Measurements from ENCODE around the gene TMEM184B. TPM values are rescaled to one million over a fixed set of nuclear protein-coding genes. Genes with fewer than 3 reads are reported as not detected.

The TMEM184B gene
- polyA plus RNA-seq, 2 of the 4 experiments (the other 2 are of a cell fraction), result 22.2 to 36.8 TPM

GRCh38 chr22:38271101-38271500, 1.7 kb downstream of the TMEM184B start:
- ATAC-seq (no peak), DNase-seq (ENCODE audit: low read depth in 1 of 2, low spot score in 1 of 2) (no peak), FAIRE-seq (no peak)
- H3K4me2 ChIP-seq, result peak overlapping the region; percentile 93
- H3K9me3 ChIP-seq, result no peaks in the 10 kb centered on the region
- peaks cover 29% of the 10 kb centered on the region; the same call in 2 of the 3 replicates for H3K4me1 ChIP-seq
- POLR2A ChIA-PET, result no interaction called here
- 96% methylated on average over 7 of the region's 7 CpGs for WGBS (ENCODE audit: missing lambda C conversion rate)
- no peak overlapping the region for H3K27ac ChIP-seq
- CTCF ChIA-PET, result interaction anchor here (0.8 to 1.2 kb wide), 3 partner anchors 9 to 301 kb away, joined by 3 read pairs; no protein-coding TSS in a partner anchor
- TF ChIP-seq MAX (IDR thresholded peaks at IDR 0.05) (no peak), FOXS1 (CRISPR knock-in tag; IDR thresholded peaks at IDR 0.05) (no peak), JUN (IDR thresholded peaks at IDR 0.05) (no peak), CTCF (IDR thresholded peaks at IDR 0.05) (no peak), BHLHE40 (IDR thresholded peaks at IDR 0.05; ENCODE audit: low read depth, low read length) (no peak), MAFK (IDR thresholded peaks at IDR 0.05; ENCODE audit: partially characterized antibody) (no peak), HEYL (CRISPR knock-in tag; IDR thresholded peaks at IDR 0.05) (no peak), HOXB13 (CRISPR knock-in tag; IDR thresholded peaks at IDR 0.05; ENCODE audit: low read depth) (no peak), CEBPB (IDR thresholded peaks at IDR 0.05) (no peak), KDM5A (IDR thresholded peaks at IDR 0.05) (no peak), EHF (CRISPR knock-in tag; IDR thresholded peaks at IDR 0.05) (no peak), SMC3 (IDR thresholded peaks at IDR 0.05) (no peak), RAD21 (conservative IDR thresholded peaks at IDR 0.05 in 1 of 2, IDR thresholded peaks at IDR 0.05 in 1 of 2) (no peak)
- TF ChIP-seq, protein P1, sequence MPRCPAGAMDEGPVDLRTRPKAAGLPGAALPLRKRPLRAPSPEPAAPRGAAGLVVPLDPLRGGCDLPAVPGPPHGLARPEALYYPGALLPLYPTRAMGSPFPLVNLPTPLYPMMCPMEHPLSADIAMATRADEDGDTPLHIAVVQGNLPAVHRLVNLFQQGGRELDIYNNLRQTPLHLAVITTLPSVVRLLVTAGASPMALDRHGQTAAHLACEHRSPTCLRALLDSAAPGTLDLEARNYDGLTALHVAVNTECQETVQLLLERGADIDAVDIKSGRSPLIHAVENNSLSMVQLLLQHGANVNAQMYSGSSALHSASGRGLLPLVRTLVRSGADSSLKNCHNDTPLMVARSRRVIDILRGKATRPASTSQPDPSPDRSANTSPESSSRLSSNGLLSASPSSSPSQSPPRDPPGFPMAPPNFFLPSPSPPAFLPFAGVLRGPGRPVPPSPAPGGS (IDR thresholded peaks at IDR 0.05), result no peak
- H3K4me3 ChIP-seq, result no peak overlapping the region; the same call in 2 of the 3 replicates

DNA sequence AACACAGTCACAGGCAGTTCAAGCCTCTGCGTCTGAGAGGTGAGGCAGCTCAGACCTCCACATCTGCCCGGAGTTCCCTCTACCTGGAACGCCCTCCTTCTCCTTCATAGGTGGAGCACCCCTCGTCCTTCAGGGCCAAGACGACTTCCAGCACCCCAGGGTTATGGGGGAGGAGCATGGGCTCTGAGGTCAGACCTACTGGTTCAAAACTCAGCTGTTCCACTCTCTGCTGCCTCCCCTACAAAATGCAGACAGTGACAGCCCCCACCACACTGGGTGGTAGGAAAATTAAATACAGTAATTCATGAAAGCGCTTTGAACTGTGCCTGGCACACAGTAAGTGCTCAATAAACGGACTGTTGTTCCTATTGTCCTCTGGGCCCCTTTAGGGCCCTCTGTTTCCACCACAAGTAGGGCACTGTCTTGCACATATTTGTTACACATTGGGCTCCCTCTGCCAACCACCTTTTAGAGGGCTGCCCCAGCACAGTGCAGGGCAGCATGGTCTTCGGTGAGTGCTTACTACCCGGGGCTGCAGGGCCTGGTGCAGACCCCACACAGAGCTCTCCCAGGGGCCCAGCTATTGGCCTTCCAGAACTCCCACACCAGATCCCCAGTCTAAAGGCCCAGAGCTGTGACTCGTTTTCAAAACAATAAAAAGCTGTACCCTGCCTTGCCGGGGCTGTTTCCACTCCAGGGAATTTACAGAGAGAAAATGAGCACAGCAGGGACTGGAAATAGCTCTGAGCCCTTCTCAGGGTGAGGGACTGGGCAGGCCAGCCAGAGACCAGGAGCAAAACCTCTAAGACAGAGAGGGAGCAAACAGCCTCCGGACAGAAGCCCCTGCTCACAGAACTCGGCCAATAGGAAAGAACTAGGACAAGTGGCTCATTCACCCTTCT, 2.5 kb downstream of the TMEM184B start:
- POLR2A ChIA-PET, result interaction anchor here (0.5 kb wide), 1 partner anchor 9 kb away, joined by 3 read pairs; no protein-coding TSS in a partner anchor
- Histone ChIP-seq H3K4me3 (no peak overlapping the region), H3K9me3 (no peaks in the 10 kb centered on the region), H3K4me1 (peaks cover 29% of the 10 kb centered on the region; the same call in 2 of the 3 replicates), H3K4me2 (peak overlapping the region; percentile 93), H3K27ac (peak overlapping the region in 1 of 2 experiments; percentile 41; a peak in 1 of 6 replicates)
- WGBS (ENCODE audit: missing lambda C conversion rate), result 65% methylated on average over 11 of the region's 13 CpGs
- no peak for FAIRE-seq
- no peak for ATAC-seq
- no peak for DNase-seq (ENCODE audit: low read depth in 1 of 2, low spot score in 1 of 2)
- CTCF ChIA-PET, result interaction anchor here (0.8 to 1.2 kb wide), 3 partner anchors 8 to 302 kb away, joined by 3 read pairs; no protein-coding TSS in a partner anchor
- TF ChIP-seq RCOR1 (IDR thresholded peaks at IDR 0.05; ENCODE audit: low read depth, low read length) (no peak), CHD2 (IDR thresholded peaks at IDR 0.05; ENCODE audit: low read length, partially characterized antibody) (no peak), HOXB5 (CRISPR knock-in tag; IDR thresholded peaks at IDR 0.05) (no peak), CHD4 (IDR thresholded peaks at IDR 0.05; ENCODE audit: borderline replicate concordance) (no peak), MAX (IDR thresholded peaks at IDR 0.05) (no peak), USF2 (IDR thresholded peaks at IDR 0.05) (no peak), TP53 (CRISPR knock-in tag; IDR thresholded peaks at IDR 0.05) (no peak), BHLHE40 (IDR thresholded peaks at IDR 0.05; ENCODE audit: low read depth, low read length) (no peak), FOXS1 (CRISPR knock-in tag; IDR thresholded peaks at IDR 0.05) (no peak), EHF (CRISPR knock-in tag; IDR thresholded peaks at IDR 0.05) (no peak), JUNB (IDR thresholded peaks at IDR 0.05) (no peak), MYC (IDR thresholded peaks at IDR 0.05; ENCODE audit: borderline replicate concordance, low read length) (no peak), SMC3 (IDR thresholded peaks at IDR 0.05) (no peak), EP300 (IDR thresholded peaks at IDR 0.05) (no peak)
- TF ChIP-seq, protein P2, sequence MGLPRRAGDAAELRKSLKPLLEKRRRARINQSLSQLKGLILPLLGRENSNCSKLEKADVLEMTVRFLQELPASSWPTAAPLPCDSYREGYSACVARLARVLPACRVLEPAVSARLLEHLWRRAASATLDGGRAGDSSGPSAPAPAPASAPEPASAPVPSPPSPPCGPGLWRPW (IDR thresholded peaks at IDR 0.05), result no peak
